ENCODE results near the gene EYS.
"Not testable (repeated sequence)": the region's sequence is repeated elsewhere in the genome, so short reads cannot be mapped to it uniquely, and the experiment has no call there.

EYS gene

DNA sequence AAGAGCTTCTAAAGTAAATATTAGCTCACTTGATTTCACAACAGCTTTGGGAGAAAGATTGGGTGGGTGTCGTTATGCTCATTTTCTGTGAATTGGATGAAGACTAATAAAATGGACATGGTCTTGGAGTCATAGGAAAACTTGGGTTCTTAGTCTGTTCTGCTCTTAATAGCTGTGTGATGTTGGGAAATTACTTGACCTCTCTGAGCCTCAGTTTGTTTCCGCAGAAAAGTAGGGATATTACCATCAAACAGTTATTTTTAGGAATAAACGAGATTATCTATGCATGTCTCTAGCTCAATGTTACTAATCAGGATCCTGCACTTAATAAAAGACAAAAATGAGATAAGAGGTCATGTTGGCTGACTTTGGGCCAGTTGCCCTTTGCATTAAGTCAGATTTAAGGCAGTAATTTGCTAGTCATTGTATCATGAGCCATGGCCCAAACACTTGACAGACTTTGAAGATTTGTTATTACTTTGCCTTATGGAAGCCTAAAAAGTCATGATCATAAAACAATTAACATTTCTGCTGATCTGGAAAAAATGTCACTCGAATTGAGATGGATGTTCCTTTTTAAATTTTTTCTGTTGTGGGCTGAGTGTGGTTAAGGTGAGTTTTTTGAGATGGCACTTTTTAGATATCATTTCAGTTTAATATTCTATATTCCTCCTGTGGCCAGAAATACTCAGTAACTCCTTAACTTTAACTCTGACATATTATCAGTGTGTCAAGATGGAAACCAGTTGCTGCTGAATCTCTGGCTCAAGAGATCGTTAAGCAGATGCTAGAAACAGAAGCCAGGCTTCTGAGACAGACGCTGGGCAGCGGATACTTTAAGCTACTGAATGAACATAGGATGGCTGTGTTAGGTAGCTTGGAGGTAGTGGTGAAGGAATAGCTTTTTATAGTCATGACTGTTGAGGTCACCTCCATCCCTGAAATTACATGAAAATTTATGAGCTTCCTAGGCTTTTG is 1779.8 kb downstream of the EYS start:
- DNase-seq: no peak

DNA sequence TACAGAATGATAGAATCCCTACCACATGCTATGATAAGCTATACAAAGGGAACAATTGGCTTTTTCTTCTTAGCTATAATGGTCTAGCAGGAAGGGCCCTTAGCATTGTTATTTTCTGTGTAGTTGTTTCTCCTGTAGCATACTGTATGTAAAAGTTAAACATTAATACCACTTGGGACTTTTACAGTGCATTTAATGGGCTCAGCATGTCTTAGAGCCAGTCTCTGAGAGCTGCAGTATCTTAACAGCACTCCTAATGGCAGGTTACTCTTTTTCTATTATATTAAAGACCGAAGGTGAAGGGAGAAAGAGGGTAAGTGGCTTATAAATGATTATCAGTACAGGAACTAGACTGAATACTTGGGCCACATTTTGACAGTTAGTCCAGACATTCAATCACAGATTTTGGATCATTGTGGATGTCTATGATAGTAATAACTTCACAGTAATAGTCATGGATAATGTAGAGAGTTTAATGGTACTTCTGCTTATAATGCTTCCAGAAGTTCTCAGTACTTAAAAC is 1780.7 kb downstream of the EYS start:
- DNase-seq: no peak

DNA sequence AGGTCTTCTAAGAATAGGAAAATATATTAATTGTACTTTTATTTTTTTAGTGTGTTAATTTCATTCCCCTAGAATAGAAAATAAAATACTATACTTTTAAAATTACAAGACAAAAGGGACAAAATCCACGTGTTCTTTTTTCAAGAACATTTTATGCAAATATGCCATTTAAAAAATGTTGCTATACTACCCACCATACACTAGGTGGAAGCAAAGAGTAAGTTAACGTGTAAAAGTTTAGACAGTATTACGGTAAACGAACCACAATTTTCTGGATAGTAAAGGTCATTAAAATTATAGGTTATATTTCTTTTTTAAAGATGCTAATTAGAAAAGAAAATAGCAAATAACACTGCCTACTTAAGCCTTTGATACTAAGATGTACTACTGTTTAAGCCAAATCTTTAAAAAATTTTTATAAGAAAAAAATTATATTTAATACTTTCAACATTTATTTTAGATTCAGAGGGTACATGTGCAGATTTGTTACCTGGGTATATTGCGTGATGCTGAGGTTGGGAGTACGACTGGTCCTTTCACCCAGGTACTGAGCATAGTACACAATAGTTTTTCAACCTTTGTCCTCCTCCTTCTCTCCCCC is 1783.8 kb downstream of the EYS start:
- DNase-seq: peak; percentile 2

DNA sequence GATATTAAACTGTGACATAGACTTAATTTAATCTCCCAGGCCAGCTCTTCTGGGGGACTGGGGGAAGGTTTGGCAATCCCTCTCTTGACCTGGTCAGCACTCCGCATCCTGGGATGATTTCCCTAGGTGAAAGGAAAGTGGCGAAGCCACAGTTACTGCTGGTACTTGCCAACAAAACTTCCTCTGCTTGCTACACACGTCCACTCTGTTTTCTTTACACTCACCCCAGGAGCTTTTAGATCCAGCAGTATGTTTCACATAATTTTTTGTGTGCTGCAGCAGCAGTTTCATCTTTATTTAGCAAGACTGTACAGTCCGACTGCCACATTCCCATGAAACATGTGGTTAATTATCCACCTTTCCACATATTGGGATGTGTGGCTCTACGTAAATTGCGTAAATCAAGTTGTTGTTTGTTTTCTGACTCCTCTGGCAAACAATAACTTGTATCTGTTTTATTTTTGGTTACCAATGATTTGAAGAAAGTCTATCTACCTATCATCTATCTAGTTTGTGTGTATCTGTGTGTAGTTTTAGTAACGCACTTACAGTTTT is 1787.4 kb downstream of the EYS start:
- no peak for DNase-seq

DNA sequence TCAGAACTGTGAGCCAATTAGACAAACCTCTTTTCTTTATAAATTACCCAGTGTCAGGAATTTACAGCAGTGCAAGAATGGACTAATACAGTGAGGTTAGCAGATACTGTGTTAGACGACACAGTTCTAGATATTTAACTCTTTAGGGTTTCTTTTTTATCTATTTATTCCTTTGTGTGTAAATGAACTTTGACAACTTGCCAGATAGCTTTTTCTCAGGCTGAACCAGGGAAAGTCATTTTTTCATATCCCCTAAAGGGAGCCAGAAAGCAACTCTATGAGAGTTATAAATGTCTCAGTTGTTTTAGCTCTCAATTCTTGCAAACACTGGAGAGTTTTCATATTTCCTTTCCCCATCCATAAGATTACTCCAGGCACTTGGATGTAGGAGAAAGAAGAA is 1794.1 kb downstream of the EYS start:
- DNase-seq: no peak

DNA sequence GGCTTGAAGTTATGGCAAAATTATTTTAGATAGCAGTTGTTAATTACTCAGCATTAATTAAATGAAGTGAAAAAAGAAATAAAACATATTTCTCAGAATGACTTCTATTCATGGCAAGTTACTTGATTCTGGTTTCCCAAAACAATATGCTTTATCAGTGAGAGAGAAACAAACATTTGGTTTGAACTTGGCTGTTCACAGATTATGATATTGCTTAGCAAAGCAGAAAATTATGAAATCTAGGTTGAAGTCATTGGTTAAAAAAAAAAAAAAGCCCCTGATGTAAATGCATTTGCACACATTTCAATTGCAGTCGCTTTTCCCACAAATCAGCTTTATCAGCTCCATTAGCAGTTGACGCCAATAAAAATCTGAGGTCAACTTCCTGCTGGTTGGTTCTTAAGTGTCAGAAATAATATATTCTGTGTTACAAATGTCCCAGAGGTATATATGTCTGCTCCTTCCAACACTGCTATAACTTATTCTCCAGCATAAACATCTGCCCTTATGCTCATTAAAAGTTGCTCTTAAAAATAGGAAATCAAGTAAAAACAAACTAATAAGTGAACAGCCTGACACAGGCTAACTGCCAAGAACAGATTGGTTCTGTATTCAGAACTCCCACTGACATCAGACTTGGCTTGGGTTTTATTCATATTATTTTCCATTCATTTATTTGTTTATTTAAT is 1796.0 kb downstream of the EYS start:
- DNase-seq: peak; percentile 28

DNA sequence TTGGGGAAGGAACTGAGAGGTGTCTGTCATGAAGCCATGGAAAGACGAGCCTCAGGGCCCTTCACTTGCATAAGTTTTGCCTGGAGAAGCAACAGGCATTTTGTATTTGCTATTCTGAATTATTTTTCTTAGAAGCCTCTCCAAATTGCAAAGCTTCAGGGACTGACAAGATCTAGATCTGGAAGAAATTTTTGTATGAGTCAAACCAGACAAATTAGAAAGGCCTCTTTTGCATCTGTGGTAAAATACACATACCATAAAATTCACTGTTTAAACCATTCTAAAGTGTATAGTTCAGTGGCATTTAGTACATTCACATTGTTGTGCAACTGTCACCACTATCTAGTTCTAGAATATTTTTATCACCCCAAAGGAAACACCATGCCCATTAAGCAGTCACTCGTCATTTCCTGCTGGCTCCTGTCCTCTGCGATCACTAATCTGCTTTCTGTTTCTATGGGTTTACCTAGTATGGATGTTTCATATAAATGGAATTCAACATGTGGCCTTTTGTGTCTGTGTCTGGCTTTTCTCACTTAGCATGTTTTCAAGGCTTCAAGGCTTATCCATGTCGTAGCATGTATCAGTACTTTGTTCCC is 1802.3 kb downstream of the EYS start:
- DNase-seq: no peak

DNA sequence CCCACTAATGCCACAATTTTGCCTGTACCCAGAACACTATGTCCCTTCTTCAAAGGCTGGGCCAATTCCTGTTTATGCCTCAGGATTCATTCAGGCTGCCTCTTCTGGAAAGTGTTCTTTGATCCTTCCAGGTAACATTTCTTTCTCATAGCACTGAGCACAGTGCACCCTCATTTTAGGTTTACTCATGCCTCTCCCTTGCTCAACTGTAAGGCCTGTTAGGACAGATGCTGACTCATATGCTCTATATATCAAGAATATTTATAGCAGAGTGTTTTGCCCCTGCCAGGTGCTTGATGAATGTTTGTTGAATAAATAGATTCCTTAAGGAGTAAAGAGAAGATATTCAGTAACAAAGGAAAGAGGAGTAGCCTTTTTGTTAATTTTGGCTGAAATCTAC is 1807.5 kb downstream of the EYS start:
- DNase-seq: no peak

DNA sequence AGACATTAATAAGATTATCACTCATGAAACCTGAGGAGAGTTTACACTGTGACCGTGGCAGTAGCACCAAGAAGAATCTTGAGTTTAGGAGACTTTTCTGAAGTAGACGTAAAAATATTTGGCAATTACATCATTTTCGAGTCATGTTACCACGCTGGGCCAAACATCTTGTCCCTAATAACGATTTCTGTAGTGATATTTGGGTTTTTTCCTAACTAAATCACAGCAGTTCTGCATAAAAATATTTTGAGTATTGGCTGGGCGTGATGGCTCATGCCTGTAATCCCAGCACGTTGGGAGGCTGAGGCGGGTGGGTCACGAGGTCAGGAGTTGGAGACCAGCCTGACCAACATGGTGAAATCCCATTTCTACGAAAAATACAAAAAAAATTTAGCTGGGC is 1809.1 kb downstream of the EYS start:
- DNase-seq: no peak

DNA sequence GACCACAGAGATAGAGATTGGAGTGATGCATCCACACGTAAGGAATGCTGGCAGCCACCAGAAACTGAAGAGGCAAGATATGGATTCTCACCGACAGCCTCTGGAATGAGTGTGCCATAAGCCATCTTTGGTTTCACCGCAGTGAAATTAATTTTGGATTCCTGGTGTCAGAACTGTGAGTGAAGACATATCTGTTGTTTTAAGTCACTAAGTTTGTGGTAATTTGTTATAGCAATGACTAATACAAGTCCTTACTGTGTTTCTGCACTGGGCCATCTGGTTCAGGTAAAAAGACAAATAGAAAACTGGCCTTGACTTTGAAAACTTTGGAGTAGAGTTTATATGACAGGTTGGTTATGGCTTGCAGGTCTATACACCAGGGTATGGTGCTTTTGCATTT is 1809.6 kb downstream of the EYS start:
- DNase-seq: no peak

DNA sequence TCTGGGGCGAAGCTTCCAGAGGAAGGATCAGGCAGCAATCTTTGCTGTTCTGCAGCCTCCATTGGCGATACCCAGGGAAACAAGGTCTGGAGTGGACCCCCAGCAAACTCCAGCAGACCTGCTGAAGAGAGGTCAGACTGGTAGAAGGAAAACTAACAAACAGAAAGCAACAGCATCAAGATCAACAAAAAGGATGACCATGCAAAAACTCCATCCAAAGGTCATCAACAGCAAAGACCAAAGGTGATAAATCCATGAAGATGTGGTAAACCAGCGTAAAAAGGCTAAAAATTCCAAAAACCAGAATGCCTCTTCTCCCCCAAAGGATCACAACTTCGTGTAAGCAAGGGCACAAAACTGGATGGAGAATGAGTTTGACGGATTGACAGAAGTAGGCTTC is 1818.6 kb downstream of the EYS start:
- DNase-seq: no peak

DNA sequence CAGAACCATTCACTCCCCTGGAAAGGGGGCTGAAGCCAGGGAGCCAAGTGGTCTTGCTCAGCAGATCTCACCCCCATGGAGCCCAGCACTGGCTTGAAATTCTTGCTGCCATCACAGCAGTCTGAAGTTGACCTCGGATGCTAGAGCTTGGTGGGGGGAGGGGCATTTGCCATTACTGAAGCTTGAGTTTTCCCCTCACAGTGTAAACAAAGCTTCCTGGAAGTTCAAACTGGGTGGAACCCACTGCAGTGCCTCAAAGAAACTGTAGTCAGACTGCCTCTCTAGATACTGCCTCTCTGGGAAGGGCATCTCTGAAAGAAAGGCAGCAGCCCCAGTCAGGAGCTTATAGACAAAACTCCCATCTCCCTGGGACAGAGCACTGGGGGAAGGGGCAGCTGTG is 1819.2 kb downstream of the EYS start:
- DNase-seq: not testable (repeated sequence)

DNA sequence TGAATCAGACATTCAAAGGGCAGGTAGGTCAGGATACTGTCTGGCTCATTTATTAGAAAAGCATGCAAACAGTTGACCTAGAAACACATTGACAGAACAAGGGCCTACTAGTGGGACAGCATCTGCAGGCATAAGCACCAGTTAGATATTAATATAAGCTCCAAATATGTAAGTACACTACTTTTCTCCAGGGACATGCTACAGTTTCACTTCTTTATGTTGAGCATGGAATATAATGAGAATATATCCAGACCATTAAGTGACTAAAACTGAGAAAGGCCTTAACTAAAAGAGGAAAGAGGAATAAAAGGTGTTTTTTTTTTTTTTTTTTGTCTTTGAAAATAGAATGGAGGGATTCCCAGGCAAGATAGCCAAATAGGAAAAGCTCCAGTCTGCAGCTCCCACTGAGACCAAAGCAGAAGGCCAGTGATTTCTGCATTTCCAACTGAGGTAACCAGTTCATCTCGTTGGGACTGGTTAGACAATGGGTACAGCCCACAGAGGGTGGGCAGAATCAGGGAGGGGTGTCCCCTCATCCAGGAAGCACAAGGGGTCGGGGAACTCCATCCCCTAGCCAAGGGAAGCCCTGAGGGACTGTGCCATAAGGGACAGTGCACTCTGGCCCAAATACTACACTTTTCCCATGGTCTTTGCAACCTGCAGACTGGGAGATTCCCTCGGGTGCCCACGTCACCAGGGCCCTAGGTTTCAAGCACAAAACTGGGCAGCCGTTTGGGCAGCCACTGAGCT is 1819.8 kb downstream of the EYS start:
- DNase-seq: no peak

DNA sequence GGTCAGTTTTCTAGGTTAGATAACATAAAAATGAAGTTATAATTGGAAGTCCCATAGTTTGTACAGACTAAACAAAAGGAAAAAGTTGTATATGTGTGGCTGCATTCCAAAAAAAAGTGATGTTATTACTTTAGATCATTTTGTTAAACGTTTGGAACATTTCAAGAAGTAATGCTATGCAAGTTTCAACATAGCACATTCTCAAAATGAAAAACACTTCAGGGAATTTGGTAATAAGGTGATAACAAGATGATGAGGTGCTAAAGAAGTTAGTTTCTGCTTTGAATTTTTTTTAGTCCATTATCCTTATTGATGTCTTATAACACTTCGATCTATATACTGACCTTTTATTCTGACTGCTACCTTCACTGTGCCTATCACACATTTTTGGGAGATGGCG is 1820.7 kb downstream of the EYS start:
- DNase-seq: no peak

DNA sequence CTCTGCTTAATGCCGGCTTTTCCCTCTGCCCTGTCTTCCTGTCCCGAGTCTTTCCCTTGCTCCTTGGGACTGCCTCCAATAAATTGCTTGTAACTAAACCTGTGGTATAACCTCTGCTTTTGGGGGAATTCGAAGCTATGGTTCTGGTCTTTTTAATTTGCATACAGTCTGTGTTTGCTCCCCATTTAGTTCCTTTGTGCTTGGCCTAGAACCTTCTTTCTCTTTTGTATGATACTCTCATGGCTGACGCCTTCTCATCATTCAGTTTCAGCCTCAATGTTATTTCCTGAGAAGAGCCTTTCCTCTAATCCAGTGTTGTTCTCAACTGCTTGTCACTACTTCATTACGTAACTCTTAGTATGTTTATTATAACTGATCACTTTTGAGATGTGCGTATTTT is 1823.4 kb downstream of the EYS start:
- no peak for DNase-seq

DNA sequence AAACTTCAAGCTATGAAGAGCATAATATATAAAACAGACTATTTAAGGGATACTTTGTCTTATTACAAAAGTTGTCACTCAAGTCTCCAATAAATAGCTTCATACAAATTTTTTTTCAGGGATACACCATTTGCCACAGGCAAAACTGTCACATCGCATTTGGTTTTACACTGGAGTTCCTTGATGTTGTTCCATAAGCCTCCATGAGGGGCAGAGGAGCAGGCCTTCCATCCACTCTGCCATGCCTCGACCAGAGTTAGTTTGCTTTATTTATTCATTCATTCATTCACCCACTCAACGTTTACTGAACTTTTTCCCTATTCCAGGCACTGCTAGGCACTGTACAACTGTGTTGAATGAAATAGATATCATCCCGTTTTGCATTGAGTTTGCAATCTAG is 1824.8 kb downstream of the EYS start:
- DNase-seq: no peak

DNA sequence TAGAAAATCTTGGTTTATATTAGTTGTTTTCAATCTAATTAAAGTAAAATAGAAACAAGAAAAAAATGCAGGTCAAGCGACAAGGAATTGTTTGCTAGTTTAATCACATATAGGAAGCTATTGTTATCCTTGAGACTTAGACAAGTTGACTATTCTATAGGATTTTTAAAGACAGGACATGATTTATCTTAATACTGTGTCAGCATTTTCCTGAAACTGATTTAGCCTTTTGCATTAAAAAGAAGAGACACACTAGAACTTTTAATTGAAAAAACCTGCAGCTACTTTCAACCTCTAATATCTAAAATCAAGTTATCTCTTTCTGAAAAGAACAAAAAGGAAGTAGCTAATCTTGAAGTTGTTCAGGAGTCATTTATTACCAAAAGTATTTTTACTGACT is 1825.2 kb downstream of the EYS start:
- DNase-seq: no peak

DNA sequence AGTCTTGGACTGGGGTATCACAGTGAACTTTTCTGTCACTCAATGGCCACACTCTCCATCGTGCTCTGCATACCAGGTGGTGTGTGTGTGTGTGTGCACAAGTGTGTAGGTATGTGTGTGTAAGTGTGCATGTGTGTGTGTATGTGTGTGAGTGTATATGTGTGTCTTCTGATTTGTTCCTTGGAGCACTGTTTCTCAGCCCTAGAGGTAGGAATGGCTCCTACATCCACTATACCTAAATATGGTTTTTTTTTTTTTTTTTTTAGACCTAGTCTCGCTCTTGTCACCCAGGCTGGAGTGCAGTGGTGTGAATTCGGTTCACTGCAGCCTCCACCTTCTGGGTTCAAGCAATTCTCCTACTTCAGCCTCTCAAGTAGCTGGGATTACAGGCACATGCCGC is 1834.8 kb downstream of the EYS start:
- no peak for DNase-seq

DNA sequence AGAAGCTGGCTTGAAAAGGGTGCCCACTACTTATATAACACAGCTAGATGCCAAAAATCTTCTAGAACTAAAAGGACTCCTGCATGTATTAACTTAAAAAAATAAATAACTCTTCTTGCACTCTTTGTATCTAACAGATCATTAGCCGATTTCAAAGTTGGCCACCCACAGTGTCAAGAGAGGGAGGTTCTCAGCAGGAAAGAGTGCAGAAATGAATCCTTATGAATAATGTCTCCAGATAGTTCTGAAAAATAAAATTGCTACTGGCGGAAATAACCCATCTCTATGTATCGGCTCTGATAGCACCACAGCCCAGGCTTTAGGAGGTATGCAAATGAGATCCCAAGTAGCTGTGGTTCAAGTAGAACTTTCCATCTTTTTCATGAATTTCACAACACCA is 1838.7 kb downstream of the EYS start:
- DNase-seq: no peak

DNA sequence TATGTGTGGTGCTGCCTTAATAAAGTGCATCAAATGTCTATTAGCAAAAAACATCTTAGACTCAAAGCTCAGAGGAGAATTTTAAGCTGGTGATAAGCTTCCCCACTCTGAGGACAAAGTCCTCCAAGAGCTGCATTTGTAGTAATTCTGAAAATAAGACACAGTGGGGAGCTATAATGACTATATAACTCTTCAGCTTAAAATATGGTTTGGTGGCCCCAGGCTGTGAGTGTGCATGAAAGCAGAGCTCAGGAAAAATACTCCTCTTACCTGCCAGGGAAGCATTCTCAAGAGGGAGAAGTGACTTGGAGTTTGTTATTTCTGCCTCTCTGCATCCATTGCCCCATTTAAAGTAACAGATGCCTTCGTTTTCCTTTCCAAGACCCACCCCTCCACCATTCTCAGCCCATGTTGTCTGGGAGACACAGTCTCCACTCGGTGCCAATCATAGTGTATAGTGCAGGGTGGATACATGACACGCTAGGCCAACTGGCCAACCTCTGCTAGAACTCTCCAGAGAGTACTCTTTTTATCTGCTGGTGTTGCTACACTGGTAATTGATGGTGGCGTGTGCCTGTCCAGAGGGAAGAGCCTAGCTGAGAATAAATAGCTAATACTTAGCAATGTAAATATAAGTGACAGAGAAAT is 1842.2 kb downstream of the EYS start:
- DNase-seq: no peak

DNA sequence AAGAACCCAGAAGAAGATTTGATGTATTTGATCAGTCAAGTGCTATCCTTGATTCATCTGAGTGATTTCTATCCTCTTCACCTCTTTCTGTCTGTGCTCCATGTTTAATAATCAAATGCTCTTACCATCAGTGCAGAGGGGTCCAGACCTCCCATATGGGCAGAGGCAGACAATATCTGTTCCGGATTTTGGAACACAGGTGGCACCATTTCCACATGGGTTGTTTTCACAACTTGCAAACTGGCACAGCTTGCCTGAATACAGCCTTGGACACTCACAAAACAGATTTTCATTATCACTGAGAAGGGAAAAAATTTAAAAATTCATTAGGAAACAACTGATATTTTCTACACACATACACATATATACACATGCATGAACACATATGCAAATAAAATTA is 1843.0 kb downstream of the EYS start:
- peak; percentile 20 for DNase-seq
